GM21515 (cell line): ENCODE results near the gene BUB1.
"Not testable (repeated sequence)": the region's sequence is repeated elsewhere in the genome, so short reads cannot be mapped to it uniquely, and the experiment has no call there.

Source experiments
- ATAC-seq: cut with Tn5 transposase; IDR thresholded peaks from one replicate; pipeline ENCODE4 v1.9.1; 2021; ENCODE audit not compliant: unreplicated experiment

BUB1 gene

GRCh38 chr2:110677530-110678456 is at the start of gene BUB1:
Gene BUB1 (minus strand): TSS chr2:110678063. CDS start chr2:110677995, 68 bp downstream.
- ATAC-seq = peak; percentile 78

- no peak for ATAC-seq
Measured at GRCh38 chr2:110726285-110726684, 48.4 kb upstream of the BUB1 start.

GRCh38 chr2:110725859-110726258 is 48.0 kb upstream of the BUB1 start:
- ATAC-seq = no peak

GRCh38 chr2:110725370-110725769 is 47.5 kb upstream of the BUB1 start:
- no peak for ATAC-seq

GRCh38 chr2:110724820-110725219 is 47.0 kb upstream of the BUB1 start:
- no peak for ATAC-seq

GRCh38 chr2:110720547-110720946 is 42.7 kb upstream of the BUB1 start:
- no peak for ATAC-seq

- no peak for ATAC-seq
Measured at GRCh38 chr2:110718990-110719389, 41.1 kb upstream of the BUB1 start.

- ATAC-seq = no peak
Measured at GRCh38 chr2:110718382-110718781, 40.5 kb upstream of the BUB1 start.

GRCh38 chr2:110717734-110718133 is 39.9 kb upstream of the BUB1 start:
- ATAC-seq = no peak

GRCh38 chr2:110716959-110717645 is 39.2 kb upstream of the BUB1 start:
- no peak for ATAC-seq

GRCh38 chr2:110714452-110715224 is 36.8 kb upstream of the BUB1 start:
- ATAC-seq = no peak

GRCh38 chr2:110713513-110714362 is 35.9 kb upstream of the BUB1 start:
- no peak for ATAC-seq

GRCh38 chr2:110712737-110713136 is 34.9 kb upstream of the BUB1 start:
- ATAC-seq = no peak

- no peak for ATAC-seq
Measured at GRCh38 chr2:110708455-110708854, 30.6 kb upstream of the BUB1 start.

- no peak for ATAC-seq
Measured at GRCh38 chr2:110707386-110707965, 29.6 kb upstream of the BUB1 start.

GRCh38 chr2:110702514-110703380 is 24.9 kb upstream of the BUB1 start:
- no peak for ATAC-seq

GRCh38 chr2:110698253-110698652 is 20.4 kb upstream of the BUB1 start:
- not testable (repeated sequence) for ATAC-seq

GRCh38 chr2:110695146-110695898 is 17.5 kb upstream of the BUB1 start:
- ATAC-seq = not testable (repeated sequence)
